Body of pancreas (tissue), 4 donors: ENCODE results near the gene ZNF549.

ENCODE experiments used
- CTCF ChIP-seq, 7 experiments: fragments of 450-650 bp in 4 of 7; fragments of 200-600 bp in 3 of 7; sonication (generic) in 3 of 7; IDR thresholded peaks; one replicate each; pipeline ENCODE4 v1.5.1; 2016 to 2019; ENCODE audit warnings: antibody characterized with exemption in 7 of 7
- POLR2A ChIP-seq, 3 donors: fragments of 450-650 bp; IDR thresholded peaks; one replicate each; pipeline ENCODE4 v1.6.1; 2016; ENCODE audit warnings: antibody characterized with exemption in 3 of 3, mild to moderate bottlenecking in 2 of 3

- no peak for TF ChIP-seq CTCF (IDR thresholded peaks at IDR 0.05)
- no peak for TF ChIP-seq POLR2A (IDR thresholded peaks at IDR 0.05)
Measured at GRCh38 chr19:57572415-57572947, 45.3 kb downstream of the ZNF549 start.
